SK-N-MC (cell line): ENCODE results near the gene NAP1L4.

Experiments
- DNase-seq: peaks from one replicate; pipeline ENCODE4 v3.0.0-alpha.2; 2011; ENCODE audit warnings: low read depth, low spot score
- H3K27ac ChIP-seq: fragments of 200-600 bp; sonication (generic); 2 replicates; pipeline ENCODE4 v1.5.1; 2016; ENCODE audit warnings: mixed run types
- H3K36me3 ChIP-seq: fragments of 200-600 bp; sonication (generic); 2 replicates; pipeline ENCODE4 v1.6.1; 2017; ENCODE audit warnings: antibody characterized with exemption, low read length, mixed read lengths; ENCODE audit not compliant: insufficient read depth
- H3K4me3 ChIP-seq: fragments of 200-600 bp; sonication (generic); 2 replicates; pipeline ENCODE4 v1.5.1; 2016
- H3K9ac ChIP-seq: fragments of 200-600 bp; sonication (generic); 2 replicates; pipeline ENCODE4 v1.8.0; 2017; ENCODE audit warnings: mixed run types, mixed read lengths; ENCODE audit not compliant: insufficient read length
- H3K9me3 ChIP-seq: fragments of 200-600 bp; sonication (generic); 2 replicates; pipeline ENCODE4 v1.6.1; 2017; ENCODE audit warnings: low read depth, mild to moderate bottlenecking, antibody characterized with exemption, low read length, moderate library complexity, mixed read lengths
- EZH2 ChIP-seq: fragments of 200-600 bp; sonication (generic); IDR thresholded peaks from one replicate; pipeline ENCODE4 v1.6.1; 2017; ENCODE audit warnings: antibody characterized with exemption
- FOXP2 ChIP-seq: optimal IDR thresholded peaks from 2 replicates; pipeline ENCODE3; 2011; ENCODE audit warnings: mild to moderate bottlenecking, moderate library complexity; ENCODE audit not compliant: insufficient read depth; ENCODE audit errors: extremely low read length, control extremely low read depth
- POLR2AphosphoS5 ChIP-seq: IDR thresholded peaks from 2 replicates; pipeline ENCODE4 v1.6.1; 2012; ENCODE audit warnings: mild to moderate bottlenecking, low read depth, low read length, borderline replicate concordance

NAP1L4 gene

GRCh38 chr11:2998073-2998850, 6.1 kb upstream of the NAP1L4 start:
- Histone ChIP-seq H3K36me3 (peaks cover 33% of the 10 kb centered on the region), H3K4me3 (no peak overlapping the region), H3K9ac (no peak overlapping the region), H3K27ac (0 out of 2 replicates have a peak overlapping the region, but pooled peaks have one; percentile 36), H3K9me3 (no peaks in the 10 kb centered on the region)
- DNase-seq = no peak
- TF ChIP-seq FOXP2 (no peak), POLR2AphosphoS5 (no peak), EZH2 (no peak)

GRCh38 chr11:2997406-2997805, 5.3 kb upstream of the NAP1L4 start:
- Histone ChIP-seq H3K9ac (no peak overlapping the region), H3K36me3 (peaks cover 24% of the 10 kb centered on the region), H3K9me3 (no peaks in the 10 kb centered on the region), H3K27ac (no peak overlapping the region), H3K4me3 (no peak overlapping the region)
- TF ChIP-seq FOXP2 (no peak), EZH2 (no peak), POLR2AphosphoS5 (no peak)
- DNase-seq = no peak

GRCh38 chr11:2996976-2997375, 4.8 kb upstream of the NAP1L4 start:
- H3K4me3 ChIP-seq = no peak overlapping the region
- H3K9me3 ChIP-seq = no peaks in the 10 kb centered on the region
- TF ChIP-seq EZH2 (no peak), FOXP2 (no peak), POLR2AphosphoS5 (no peak)
- H3K36me3 ChIP-seq = peaks cover 20% of the 10 kb centered on the region
- no peak overlapping the region for H3K9ac ChIP-seq
- no peak overlapping the region for H3K27ac ChIP-seq
- DNase-seq = no peak

GRCh38 chr11:2995893-2996554, 3.9 kb upstream of the NAP1L4 start:
- Histone ChIP-seq H3K9me3 (no peaks in the 10 kb centered on the region), H3K4me3 (no peak overlapping the region), H3K27ac (peak overlapping the region; percentile 70), H3K36me3 (peaks cover 10% of the 10 kb centered on the region), H3K9ac (no peak overlapping the region)
- no peak for DNase-seq
- TF ChIP-seq POLR2AphosphoS5 (no peak), EZH2 (no peak), FOXP2 (no peak)

GRCh38 chr11:2995031-2995561, 3.0 kb upstream of the NAP1L4 start:
- H3K27ac ChIP-seq = no peak overlapping the region
- peaks cover 2% of the 10 kb centered on the region for H3K36me3 ChIP-seq
- no peak overlapping the region for H3K9ac ChIP-seq
- H3K9me3 ChIP-seq = no peaks in the 10 kb centered on the region
- no peak for TF ChIP-seq POLR2AphosphoS5
- TF ChIP-seq EZH2 = no peak
- no peak for TF ChIP-seq FOXP2
- no peak for DNase-seq
- no peak overlapping the region for H3K4me3 ChIP-seq

GRCh38 chr11:2994336-2994730, 2.2 kb upstream of the NAP1L4 start:
- no peak for TF ChIP-seq FOXP2
- TF ChIP-seq POLR2AphosphoS5 = no peak
- TF ChIP-seq EZH2 = no peak

GRCh38 chr11:2992997-2993325, 832 bp upstream of the NAP1L4 start:
- no peak for DNase-seq
- Histone ChIP-seq H3K27ac (peak overlapping the region; percentile 68; the same call in 1 of the 2 replicates), H3K9ac (peak overlapping the region; percentile 99), H3K4me3 (peak overlapping the region; percentile 98), H3K9me3 (no peaks in the 10 kb centered on the region), H3K36me3 (peaks cover 9% of the 10 kb centered on the region)
- TF ChIP-seq EZH2 = no peak
- TF ChIP-seq POLR2AphosphoS5 = no peak
- TF ChIP-seq FOXP2 = no peak

More at GRCh38 chr11:2994336-2994730, 2.2 kb upstream of the NAP1L4 start:
- Histone ChIP-seq H3K36me3 (peaks cover 1% of the 10 kb centered on the region), H3K9me3 (no peaks in the 10 kb centered on the region), H3K27ac (no peak overlapping the region), H3K9ac (no peak overlapping the region), H3K4me3 (no peak overlapping the region)
- no peak for DNase-seq

- TF ChIP-seq POLR2AphosphoS5 = no peak
- Histone ChIP-seq H3K27ac (peak overlapping the region; percentile 57; the same call in 1 of the 2 replicates), H3K9ac (peak overlapping the region; percentile 99), H3K4me3 (peak overlapping the region; percentile 98), H3K36me3 (peaks cover 21% of the 10 kb centered on the region), H3K9me3 (no peaks in the 10 kb centered on the region)
- no peak for DNase-seq
Measured at GRCh38 chr11:2991452-2992233, 486 bp downstream of the NAP1L4 start.
